AG09309 (cell line): Measurements from ENCODE around the gene PRR32.
"Not testable (repeated sequence)": the region's sequence is repeated elsewhere in the genome, so short reads cannot be mapped to it uniquely, and the experiment has no call there.

Experiments used
- DNase-seq: peaks from one replicate; pipeline ENCODE4 v3.0.0-alpha.2; 2010; ENCODE audit warnings: low read depth
- H3K4me3 ChIP-seq: 2 replicates; pipeline ENCODE4 v1.5.1; 2011; ENCODE audit warnings: mild to moderate bottlenecking, low read depth, low read length, moderate library complexity; ENCODE audit not compliant: control insufficient read depth
- CTCF ChIP-seq: IDR thresholded peaks from 2 replicates; pipeline ENCODE4 v1.5.1; 2011; ENCODE audit warnings: mild to moderate bottlenecking, low read depth, low read length, inconsistent platforms; ENCODE audit not compliant: insufficient read depth, control insufficient read depth; ENCODE audit errors: missing control alignments

PRR32 gene

GRCh38 chrX:126819429-126819828 is at the start of gene PRR32:
Gene PRR32 (plus strand): TSS chrX:126819729. CDS start chrX:126819844, 115 bp downstream.
- no peak for TF ChIP-seq CTCF
- no peak within 1 kb of the TSS for H3K4me3 ChIP-seq
- no peak for DNase-seq

- no peak for DNase-seq
- TF ChIP-seq CTCF: no peak
- no peak overlapping the region for H3K4me3 ChIP-seq
These were observed 49.4 kb upstream of the PRR32 start for GRCh38 chrX:126770179-126770578.

- TF ChIP-seq CTCF: no peak
- DNase-seq: no peak
- no peak overlapping the region for H3K4me3 ChIP-seq
These were observed 34.0 kb upstream of the PRR32 start for GRCh38 chrX:126785539-126785938.

GRCh38 chrX:126799059-126799458 is 20.5 kb upstream of the PRR32 start:
- no peak overlapping the region for H3K4me3 ChIP-seq
- no peak for DNase-seq
- no peak for TF ChIP-seq CTCF

GRCh38 chrX:126806784-126807183 is 12.7 kb upstream of the PRR32 start:
- not testable (repeated sequence) for DNase-seq, H3K4me3 ChIP-seq

GRCh38 chrX:126815806-126816205 is 3.7 kb upstream of the PRR32 start:
- no peak for DNase-seq
- no peak for TF ChIP-seq CTCF
- no peak overlapping the region for H3K4me3 ChIP-seq

GRCh38 chrX:126820700-126821420 is 1.3 kb downstream of the PRR32 start:
- H3K4me3 ChIP-seq: no peak overlapping the region
- TF ChIP-seq CTCF: no peak
- DNase-seq: no peak
